Liver (tissue), 3 donors: ENCODE measurements around the gene SUCLG2.
"Not testable (repeated sequence)": the region's sequence is repeated elsewhere in the genome, so short reads cannot be mapped to it uniquely, and the experiment has no call there.

ENCODE experiments used
- EGR1 ChIP-seq, 2 donors: IDR thresholded peaks; 2 replicates each; pipeline ENCODE4 v1.6.1; 2016 to 2018; ENCODE audit warnings: antibody characterized with exemption in 2 of 2, low read depth in 2 of 2
- FOXA1 ChIP-seq: IDR thresholded peaks from 2 replicates; pipeline ENCODE4 v1.6.1; 2016; ENCODE audit warnings: antibody characterized with exemption
- GABPA ChIP-seq, 2 donors: IDR thresholded peaks in 1 of 2; conservative IDR thresholded peaks in 1 of 2; 2 replicates each; pipeline ENCODE4 v1.6.1; 2016; ENCODE audit warnings: antibody characterized with exemption in 2 of 2, mild to moderate bottlenecking in 1 of 2, moderate library complexity in 1 of 2
- RXRA ChIP-seq, 2 donors: IDR thresholded peaks; 2 replicates each; pipeline ENCODE4 v1.6.1; 2017 to 2018; ENCODE audit warnings: antibody characterized with exemption in 2 of 2, mild to moderate bottlenecking in 1 of 2
- TAF1 ChIP-seq: conservative IDR thresholded peaks from 2 replicates; pipeline ENCODE4 v1.6.1; 2016; ENCODE audit warnings: antibody characterized with exemption, mild to moderate bottlenecking
- YY1 ChIP-seq: IDR thresholded peaks from 2 replicates; pipeline ENCODE4 v1.6.1; 2016; ENCODE audit warnings: antibody characterized with exemption, mild to moderate bottlenecking
- TF ChIP-seq, protein P1 (sequence below): fragments of 150-350 bp; IDR thresholded peaks from 2 replicates; pipeline ENCODE4 v1.5.1; 2017; ENCODE audit warnings: improper control_type of control experiment, low read depth, low read length; ENCODE audit not compliant: missing input control
- TF ChIP-seq, protein P2 (sequence below): IDR thresholded peaks from 2 replicates; pipeline ENCODE4 v1.6.1; 2016; ENCODE audit warnings: antibody characterized with exemption
- TF ChIP-seq, protein P3 (sequence below): IDR thresholded peaks from 2 replicates; pipeline ENCODE4 v1.6.1; 2016; ENCODE audit warnings: antibody characterized with exemption, mild to moderate bottlenecking
- donor health status: healthy.
- donor health status: healthy.

DNA sequence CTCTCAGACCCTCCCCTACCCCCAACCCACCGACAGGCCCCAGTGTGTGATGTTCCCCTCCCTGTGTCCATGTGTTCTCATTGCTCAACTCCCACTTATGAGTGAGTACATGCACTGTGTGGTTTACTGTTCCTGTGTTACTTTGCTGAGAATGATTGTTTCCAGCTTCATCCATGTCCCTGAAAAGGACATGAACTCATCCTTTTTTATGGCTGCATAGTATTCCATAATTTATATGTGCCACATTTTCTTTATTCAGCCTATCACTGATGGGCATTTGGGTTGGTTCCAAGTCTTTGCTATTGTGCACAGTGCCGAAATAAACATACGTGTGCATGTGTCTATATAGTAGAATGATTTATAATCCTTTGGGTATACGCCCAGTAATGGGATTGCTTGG is 117.2 kb downstream of the SUCLG2 start:
- TF ChIP-seq, protein P1, sequence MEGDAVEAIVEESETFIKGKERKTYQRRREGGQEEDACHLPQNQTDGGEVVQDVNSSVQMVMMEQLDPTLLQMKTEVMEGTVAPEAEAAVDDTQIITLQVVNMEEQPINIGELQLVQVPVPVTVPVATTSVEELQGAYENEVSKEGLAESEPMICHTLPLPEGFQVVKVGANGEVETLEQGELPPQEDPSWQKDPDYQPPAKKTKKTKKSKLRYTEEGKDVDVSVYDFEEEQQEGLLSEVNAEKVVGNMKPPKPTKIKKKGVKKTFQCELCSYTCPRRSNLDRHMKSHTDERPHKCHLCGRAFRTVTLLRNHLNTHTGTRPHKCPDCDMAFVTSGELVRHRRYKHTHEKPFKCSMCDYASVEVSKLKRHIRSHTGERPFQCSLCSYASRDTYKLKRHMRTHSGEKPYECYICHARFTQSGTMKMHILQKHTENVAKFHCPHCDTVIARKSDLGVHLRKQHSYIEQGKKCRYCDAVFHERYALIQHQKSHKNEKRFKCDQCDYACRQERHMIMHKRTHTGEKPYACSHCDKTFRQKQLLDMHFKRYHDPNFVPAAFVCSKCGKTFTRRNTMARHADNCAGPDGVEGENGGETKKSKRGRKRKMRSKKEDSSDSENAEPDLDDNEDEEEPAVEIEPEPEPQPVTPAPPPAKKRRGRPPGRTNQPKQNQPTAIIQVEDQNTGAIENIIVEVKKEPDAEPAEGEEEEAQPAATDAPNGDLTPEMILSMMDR, result not testable (repeated sequence)
- TF ChIP-seq RXRA (IDR thresholded peaks at IDR 0.05); FOXA1; EGR1 (IDR thresholded peaks at IDR 0.05; ENCODE audit: low read depth in 2 of 2); TAF1; YY1; GABPA (IDR thresholded peaks at IDR 0.05 in 1 of 2, conservative IDR thresholded peaks at IDR 0.05 in 1 of 2): not testable (repeated sequence)
- TF ChIP-seq, protein P2, sequence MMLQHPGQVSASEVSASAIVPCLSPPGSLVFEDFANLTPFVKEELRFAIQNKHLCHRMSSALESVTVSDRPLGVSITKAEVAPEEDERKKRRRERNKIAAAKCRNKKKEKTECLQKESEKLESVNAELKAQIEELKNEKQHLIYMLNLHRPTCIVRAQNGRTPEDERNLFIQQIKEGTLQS, result not testable (repeated sequence)
- TF ChIP-seq, protein P3, sequence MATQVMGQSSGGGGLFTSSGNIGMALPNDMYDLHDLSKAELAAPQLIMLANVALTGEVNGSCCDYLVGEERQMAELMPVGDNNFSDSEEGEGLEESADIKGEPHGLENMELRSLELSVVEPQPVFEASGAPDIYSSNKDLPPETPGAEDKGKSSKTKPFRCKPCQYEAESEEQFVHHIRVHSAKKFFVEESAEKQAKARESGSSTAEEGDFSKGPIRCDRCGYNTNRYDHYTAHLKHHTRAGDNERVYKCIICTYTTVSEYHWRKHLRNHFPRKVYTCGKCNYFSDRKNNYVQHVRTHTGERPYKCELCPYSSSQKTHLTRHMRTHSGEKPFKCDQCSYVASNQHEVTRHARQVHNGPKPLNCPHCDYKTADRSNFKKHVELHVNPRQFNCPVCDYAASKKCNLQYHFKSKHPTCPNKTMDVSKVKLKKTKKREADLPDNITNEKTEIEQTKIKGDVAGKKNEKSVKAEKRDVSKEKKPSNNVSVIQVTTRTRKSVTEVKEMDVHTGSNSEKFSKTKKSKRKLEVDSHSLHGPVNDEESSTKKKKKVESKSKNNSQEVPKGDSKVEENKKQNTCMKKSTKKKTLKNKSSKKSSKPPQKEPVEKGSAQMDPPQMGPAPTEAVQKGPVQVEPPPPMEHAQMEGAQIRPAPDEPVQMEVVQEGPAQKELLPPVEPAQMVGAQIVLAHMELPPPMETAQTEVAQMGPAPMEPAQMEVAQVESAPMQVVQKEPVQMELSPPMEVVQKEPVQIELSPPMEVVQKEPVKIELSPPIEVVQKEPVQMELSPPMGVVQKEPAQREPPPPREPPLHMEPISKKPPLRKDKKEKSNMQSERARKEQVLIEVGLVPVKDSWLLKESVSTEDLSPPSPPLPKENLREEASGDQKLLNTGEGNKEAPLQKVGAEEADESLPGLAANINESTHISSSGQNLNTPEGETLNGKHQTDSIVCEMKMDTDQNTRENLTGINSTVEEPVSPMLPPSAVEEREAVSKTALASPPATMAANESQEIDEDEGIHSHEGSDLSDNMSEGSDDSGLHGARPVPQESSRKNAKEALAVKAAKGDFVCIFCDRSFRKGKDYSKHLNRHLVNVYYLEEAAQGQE, result not testable (repeated sequence)
